Right lobe of liver (tissue), 6 donors: Measurements from ENCODE around the gene ARSA. TPM values are rescaled to one million over a fixed set of nuclear protein-coding genes. Genes with fewer than 3 reads are reported as not detected.
A peak's percentile ranks its signal among the peaks of the same experiment; 100 is the strongest.
"Not testable (repeated sequence)": the region's sequence is repeated elsewhere in the genome, so short reads cannot be mapped to it uniquely, and the experiment has no call there.

ENCODE experiments used
- ATAC-seq, 4 donors: fragments of 200-7000 bp; cut with Tn5 transposase; one replicate each; pipeline ENCODE4 v1.9.1; 2020; ENCODE audit warnings: mild to moderate bottlenecking in 4 of 4, moderate library complexity in 4 of 4
- DNase-seq, 3 donors: peaks; one replicate each; pipeline ENCODE4 v3.0.0-alpha.2; 2020
- H3K27ac ChIP-seq, 3 donors: fragments of 200-600 bp; one replicate each; pipeline ENCODE4 v1.8.0; 2022
- H3K27me3 ChIP-seq, 2 donors: fragments of 200-600 bp; one replicate each; pipeline ENCODE4 v1.8.0; 2022
- H3K36me3 ChIP-seq, 4 donors: fragments of 200-600 bp; sonication (generic) in 1 of 4; one replicate each; pipeline versions ENCODE4 v1.5.1 to v1.8.0; 2017 to 2022; ENCODE audit warnings: control low read depth in 1 of 4
- H3K4me1 ChIP-seq, 4 donors: fragments of 200-600 bp; sonication (generic) in 1 of 4; one replicate each; pipeline versions ENCODE4 v1.5.1 to v1.8.0; 2017 to 2022; ENCODE audit warnings: control low read depth in 1 of 4
- H3K4me3 ChIP-seq, 3 donors: fragments of 200-600 bp; one replicate each; pipeline ENCODE4 v1.8.0; 2022
- H3K9me3 ChIP-seq, 4 donors: fragments of 200-600 bp; sonication (generic) in 1 of 4; one replicate each; pipeline versions ENCODE4 v1.5.1 to v1.8.0; 2017 to 2022; ENCODE audit warnings: control low read depth in 1 of 4
- POLR2A ChIP-seq: fragments of 450-650 bp; IDR thresholded peaks from one replicate; pipeline ENCODE4 v1.6.1; 2017; ENCODE audit warnings: antibody characterized with exemption, mild to moderate bottlenecking
- WGBS: methylation state at CpG from one replicate; pipeline ENCODE4 v1.1.6; 2018; ENCODE audit warnings: low coverage, low lambda C conversion rate; ENCODE audit not compliant: insufficient coverage; ENCODE audit errors: missing lambda C conversion rate; 5-methylcytosine and 5-hydroxymethylcytosine counted together
- intact Hi-C, 2 donors: fragments of 100-400 bp; cut with DNase I; formaldehyde crosslinking; loops; one replicate each; pipeline versions ENCODE4 v1.11.2 to v1.14.1; 2022
- total RNA-seq, 6 experiments: library from RNA; depleted of rRNA in 2 of 6; stranded (reverse); fragments of >200 nt in 2 of 6; fragmentation: NEBNext Ultra II Directional in 3 of 6; extraction: Animal tissue kit (Norgen Biotek cat#: 25700) in 3 of 6; gene quantifications; one replicate each; pipeline versions ENCODE4 v1.1.0 to v1.2.4, GENCODE V29; 2016 to 2023
- TF ChIP-seq, protein P1 (sequence below), 4 donors: fragments of 200-600 bp in 3 of 4; fragments of 450-650 bp in 1 of 4; IDR thresholded peaks; one replicate each; pipeline versions ENCODE4 v1.5.1 to v1.8.0; 2016 to 2022; ENCODE audit warnings: antibody characterized with exemption in 4 of 4, mild to moderate bottlenecking in 2 of 4
- donor health status: DM: no; HTN: yes; CAD: no.
- donor health status: DM: no; HTN: no; CAD: no.
- donor health status: DM: no; HTN: no; CAD: no.
- donor health status: DM: no; HTN: yes; CAD: no.
- donor health status: DM: no; HTN: yes; CAD: no.

Gene ARSA
- total RNA-seq, 6 experiments from 2014 or later = 20.8 to 47.3 (median 38.6) TPM

DNA sequence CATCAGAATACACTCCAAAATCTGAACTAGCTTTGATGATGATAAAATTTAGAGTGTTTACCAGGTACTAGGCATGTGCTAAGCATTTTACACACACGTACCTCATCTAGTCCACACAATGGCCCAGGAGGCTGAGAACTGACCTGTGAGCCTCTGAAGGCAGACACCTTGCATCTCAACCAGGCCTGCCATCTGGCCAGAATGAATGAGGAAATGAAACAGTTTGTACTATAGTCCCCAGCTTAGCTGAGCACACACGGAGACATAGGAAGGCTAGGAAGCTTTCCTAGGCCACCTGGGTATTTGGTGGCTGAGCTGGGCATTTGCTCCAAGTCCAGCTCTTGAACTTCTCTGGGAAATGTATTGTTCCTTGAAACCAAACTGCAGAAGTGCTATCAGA is 37.8 kb upstream of the ARSA start:
- WGBS = 100% methylated on average over 1 of the region's 2 CpGs
- ATAC-seq (no peak), DNase-seq (no peak)
- Histone ChIP-seq H3K27ac (no peak overlapping the region), H3K4me3 (no peak overlapping the region), H3K4me1 (no peaks in the 10 kb centered on the region), H3K9me3 (no peaks in the 10 kb centered on the region), H3K36me3 (no peaks in the 10 kb centered on the region), H3K27me3 (no peaks in the 10 kb centered on the region)
- TF ChIP-seq, protein P1, sequence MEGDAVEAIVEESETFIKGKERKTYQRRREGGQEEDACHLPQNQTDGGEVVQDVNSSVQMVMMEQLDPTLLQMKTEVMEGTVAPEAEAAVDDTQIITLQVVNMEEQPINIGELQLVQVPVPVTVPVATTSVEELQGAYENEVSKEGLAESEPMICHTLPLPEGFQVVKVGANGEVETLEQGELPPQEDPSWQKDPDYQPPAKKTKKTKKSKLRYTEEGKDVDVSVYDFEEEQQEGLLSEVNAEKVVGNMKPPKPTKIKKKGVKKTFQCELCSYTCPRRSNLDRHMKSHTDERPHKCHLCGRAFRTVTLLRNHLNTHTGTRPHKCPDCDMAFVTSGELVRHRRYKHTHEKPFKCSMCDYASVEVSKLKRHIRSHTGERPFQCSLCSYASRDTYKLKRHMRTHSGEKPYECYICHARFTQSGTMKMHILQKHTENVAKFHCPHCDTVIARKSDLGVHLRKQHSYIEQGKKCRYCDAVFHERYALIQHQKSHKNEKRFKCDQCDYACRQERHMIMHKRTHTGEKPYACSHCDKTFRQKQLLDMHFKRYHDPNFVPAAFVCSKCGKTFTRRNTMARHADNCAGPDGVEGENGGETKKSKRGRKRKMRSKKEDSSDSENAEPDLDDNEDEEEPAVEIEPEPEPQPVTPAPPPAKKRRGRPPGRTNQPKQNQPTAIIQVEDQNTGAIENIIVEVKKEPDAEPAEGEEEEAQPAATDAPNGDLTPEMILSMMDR (IDR thresholded peaks at IDR 0.05) = no peak
- intact Hi-C loops = no loop called here

DNA sequence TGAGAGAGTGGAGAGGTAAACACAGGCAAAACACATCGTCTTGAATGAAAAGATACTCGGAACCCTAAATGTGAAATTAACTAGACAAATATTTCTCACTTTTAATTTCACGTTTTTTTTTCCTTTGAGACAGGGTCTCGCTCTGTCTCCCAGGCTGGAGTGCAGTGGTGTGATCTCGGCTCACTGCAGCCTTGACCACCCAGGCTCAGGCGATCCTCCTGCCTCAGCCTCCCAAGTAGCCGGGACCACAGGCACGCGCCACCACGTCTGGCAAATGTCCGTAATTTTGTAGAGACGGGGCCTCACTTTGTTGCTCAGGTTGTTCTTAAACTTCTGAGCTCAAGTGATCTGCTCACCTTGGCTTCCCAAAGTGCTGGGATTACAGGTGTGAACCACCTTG is 37.3 kb upstream of the ARSA start:
- no peak overlapping the region for H3K27ac ChIP-seq
- ATAC-seq (no peak), DNase-seq (no peak)
- TF ChIP-seq, protein P1 (IDR thresholded peaks at IDR 0.05) = no peak
- no peak for TF ChIP-seq POLR2A
- H3K4me1 ChIP-seq = no peaks in the 10 kb centered on the region
- WGBS = 95% methylated on average over 11 of the region's 12 CpGs
- no peak overlapping the region for H3K4me3 ChIP-seq
- intact Hi-C loops = no loop called here
- H3K27me3 ChIP-seq = no peaks in the 10 kb centered on the region
- H3K36me3 ChIP-seq = no peaks in the 10 kb centered on the region
- no peaks in the 10 kb centered on the region for H3K9me3 ChIP-seq

DNA sequence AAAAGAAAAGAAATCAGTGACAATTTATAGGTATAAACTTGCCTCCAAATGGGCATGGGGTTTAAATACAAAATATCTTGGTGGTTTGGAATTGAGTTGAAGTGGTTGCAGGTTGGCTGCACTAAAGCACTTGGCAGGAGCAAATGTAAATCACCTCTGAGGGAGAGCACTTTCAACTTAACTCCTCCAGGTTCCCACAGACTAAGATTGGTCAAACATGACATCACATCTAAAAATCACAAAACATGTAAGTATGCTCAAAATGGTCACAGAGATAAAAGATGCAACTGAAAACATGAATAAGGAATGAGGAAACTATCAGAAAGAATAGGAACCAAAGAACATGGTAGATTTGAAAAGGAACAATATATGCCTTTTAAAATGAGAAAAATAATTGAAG is 32.4 kb upstream of the ARSA start:
- no peak overlapping the region for H3K27ac ChIP-seq
- intact Hi-C loops = no loop called here
- no peak for DNase-seq
- no peaks in the 10 kb centered on the region for H3K36me3 ChIP-seq
- no peak for TF ChIP-seq POLR2A
- TF ChIP-seq, protein P1 (IDR thresholded peaks at IDR 0.05) = no peak
- H3K27me3 ChIP-seq = no peaks in the 10 kb centered on the region
- H3K9me3 ChIP-seq = no peaks in the 10 kb centered on the region
- no peak for ATAC-seq
- no peaks in the 10 kb centered on the region for H3K4me1 ChIP-seq
- no peak overlapping the region for H3K4me3 ChIP-seq

DNA sequence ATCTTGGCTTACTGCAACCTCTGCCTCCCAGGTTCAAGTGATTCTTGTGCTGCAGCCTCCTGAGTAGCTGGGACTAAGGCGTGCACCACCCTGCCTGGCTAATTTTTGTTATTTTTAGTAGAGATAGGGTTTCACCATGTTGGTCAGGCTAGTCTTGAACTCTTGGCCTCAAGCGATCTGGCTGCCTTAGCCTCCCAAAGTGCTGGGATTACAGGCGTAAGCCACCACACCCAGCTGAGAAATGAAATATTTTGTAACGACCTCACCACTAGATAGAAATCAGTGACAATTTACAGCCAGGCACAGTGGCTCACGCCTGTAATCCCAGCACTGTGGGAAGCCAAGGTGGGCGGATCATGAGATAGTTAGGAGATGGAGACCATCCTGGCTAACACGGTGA is 31.8 kb upstream of the ARSA start:
- intact Hi-C loops, ATAC-seq, DNase-seq, H3K4me3 ChIP-seq, H3K27me3 ChIP-seq, H3K4me1 ChIP-seq, H3K36me3 ChIP-seq, H3K27ac ChIP-seq, H3K9me3 ChIP-seq: not testable (repeated sequence)
- 76% methylated on average over 6 of the region's 7 CpGs for WGBS

DNA sequence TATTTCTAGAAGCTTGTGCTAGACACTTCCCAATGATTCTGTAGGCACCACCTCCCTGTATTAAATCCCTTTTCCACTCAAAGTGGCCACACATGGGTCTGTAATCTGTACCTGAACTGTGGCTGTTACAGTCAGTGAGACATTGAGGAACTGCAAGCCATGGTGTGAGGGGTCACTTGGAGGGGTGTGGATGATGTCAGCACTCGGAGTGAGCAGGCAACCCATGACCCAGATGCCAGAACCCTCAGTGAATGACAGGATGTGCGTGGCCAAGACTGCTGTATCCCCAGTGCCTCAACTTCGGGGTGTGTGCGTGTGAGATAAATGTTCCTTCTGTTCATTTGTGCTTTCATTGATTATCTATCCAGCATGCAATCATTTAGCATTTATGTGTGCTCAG is 30.0 kb upstream of the ARSA start:
- Histone ChIP-seq H3K27me3 (no peaks in the 10 kb centered on the region), H3K4me3 (no peak overlapping the region), H3K36me3 (no peaks in the 10 kb centered on the region), H3K4me1 (no peaks in the 10 kb centered on the region), H3K27ac (no peak overlapping the region), H3K9me3 (no peaks in the 10 kb centered on the region)
- ATAC-seq (peak; percentile 41 to 74 (median 56)), DNase-seq (no peak)
- 33% methylated on average over 4 of the region's 4 CpGs for WGBS
- TF ChIP-seq, protein P1 (IDR thresholded peaks at IDR 0.05) = no peak
- no peak for TF ChIP-seq POLR2A
- intact Hi-C loops = no loop called here
